NCI-H226 (cell line): ENCODE results near the gene ULK2.
"Not testable (repeated sequence)": the region's sequence is repeated elsewhere in the genome, so short reads cannot be mapped to it uniquely, and the experiment has no call there.

Experiments used
- DNase-seq: peaks from one replicate; pipeline ENCODE4 v3.0.0-alpha.2; 2015

ULK2 gene

DNA sequence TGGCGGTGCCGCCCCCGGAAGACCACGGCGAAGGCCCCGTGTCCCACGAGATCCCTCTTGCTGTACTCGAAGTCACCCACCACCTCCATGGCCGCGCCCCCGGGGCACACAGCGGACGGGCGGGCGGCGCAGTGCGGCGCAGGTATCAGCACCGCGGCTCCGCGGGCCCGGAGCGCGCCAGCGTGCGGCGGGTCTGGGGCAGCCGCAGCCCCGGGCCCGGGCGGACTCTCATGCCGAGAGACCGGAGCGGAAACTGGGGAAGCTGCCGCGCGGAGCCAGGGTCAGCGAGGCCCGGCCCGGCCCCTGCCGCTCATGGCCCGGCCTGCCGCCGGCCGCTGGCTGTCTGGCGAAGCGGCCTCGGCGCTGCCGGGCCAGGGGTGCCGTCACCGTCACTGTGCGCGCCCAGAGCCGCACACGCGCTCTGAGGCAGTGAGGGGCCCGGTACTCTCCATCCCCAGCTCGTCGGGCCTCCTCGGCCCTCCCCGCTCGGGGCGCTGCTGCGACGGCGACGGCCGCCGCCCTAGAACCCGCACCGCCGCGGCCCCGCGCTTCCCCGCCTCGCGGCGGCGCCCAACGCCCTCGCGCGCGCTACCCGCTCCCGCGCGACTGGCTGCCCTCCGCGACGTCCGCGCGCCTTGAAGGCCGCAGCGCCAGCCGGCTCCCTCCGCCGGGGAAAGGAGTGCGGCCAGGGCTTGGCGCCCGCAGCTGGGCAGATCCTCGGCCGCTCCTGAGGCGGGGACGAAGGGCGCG, at the start of gene ULK2:
ULK2 (minus strand) TSS at position 608 of the 750 bp plus-strand sequence; CDS start at position 89, 519 bp downstream.
- peak; percentile 64 for DNase-seq

DNA sequence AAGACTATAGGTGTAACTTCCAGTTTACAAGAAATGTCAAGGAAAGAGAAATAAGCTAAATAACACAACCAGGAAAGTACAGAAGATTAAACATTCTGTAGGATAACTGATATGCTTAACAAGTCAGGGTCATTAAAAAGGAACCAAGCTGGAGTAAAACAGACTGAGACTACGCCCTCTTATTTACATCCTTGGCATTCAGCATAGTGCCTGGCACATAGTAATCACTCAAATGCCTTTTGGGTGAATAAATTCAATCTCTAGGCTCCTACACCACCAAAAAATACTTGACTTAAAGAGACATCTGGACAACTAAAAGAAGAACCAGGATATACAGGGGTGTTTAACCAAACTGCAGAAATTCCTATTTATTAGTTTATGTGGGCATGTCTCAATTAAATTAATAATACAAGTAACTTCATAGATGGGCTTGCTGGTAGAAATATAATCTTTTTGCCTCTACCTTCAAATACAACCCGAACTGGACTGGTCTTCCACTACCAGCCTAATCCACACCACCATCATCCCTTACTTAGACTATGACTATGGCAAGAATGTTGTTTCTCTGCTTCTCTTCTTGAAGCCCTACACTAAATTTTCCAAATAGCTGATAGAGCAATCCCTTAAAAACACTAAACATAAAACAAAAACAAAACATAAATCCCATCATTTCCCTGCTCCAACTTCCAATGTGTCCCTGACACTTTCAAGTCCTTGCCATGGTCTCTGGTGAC, 47.7 kb upstream of the ULK2 start:
- DNase-seq: peak; percentile 68

DNA sequence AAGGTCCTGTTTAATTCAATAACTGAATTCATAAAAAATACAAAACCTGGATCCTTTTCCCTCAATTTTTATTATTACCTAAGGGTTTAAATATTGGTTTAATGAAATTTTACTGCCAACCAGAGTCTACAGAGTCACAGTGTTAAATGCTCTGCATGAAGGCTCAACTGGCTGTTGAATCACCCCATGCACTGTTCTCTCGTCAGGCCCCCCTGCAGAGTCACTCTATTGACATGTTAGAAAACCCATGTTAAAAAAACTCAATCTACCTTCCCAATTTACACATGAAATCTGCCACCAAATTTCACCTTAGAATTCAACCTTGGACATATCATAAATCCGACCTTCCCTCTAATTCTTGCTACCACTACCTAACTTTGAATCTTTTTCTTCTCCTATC, 43.3 kb upstream of the ULK2 start:
- no peak for DNase-seq

DNA sequence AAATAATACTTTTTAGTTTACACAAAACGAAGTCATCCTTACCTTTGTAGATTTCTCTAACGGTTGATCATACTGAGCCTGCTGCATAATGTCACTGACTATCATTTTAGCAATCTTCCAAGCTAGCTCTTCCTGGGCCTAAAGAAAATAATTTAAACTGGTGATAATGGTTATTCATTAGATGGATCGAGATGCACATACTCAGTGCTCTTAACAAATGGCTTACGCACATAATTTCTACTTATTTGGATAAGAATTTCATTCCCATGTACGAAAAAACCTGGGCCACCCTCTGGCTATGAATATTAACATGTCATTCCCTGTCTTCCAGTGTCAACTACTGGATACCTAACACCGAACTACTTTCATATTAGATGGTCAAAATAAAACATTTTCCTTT, 41.4 kb upstream of the ULK2 start:
- no peak for DNase-seq

DNA sequence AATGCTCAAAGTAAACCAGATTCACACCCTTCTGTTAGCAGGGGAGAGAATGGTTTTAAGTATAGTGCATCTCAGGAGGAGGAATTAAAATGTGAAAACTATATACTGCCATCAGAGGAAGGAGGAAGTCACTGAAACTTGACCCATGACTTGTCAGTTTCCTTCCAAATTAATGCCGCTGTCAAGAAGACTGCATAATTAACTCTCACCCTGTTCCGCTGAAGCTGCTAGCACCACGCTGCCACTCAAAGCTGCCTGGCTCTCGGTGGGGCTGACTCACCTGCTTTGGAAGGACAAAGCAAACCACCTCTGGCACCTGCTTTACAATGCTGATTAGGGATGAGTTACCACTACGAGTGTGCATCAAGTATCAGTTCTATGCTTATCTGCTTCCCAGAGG, 37.8 kb upstream of the ULK2 start:
- no peak for DNase-seq

DNA sequence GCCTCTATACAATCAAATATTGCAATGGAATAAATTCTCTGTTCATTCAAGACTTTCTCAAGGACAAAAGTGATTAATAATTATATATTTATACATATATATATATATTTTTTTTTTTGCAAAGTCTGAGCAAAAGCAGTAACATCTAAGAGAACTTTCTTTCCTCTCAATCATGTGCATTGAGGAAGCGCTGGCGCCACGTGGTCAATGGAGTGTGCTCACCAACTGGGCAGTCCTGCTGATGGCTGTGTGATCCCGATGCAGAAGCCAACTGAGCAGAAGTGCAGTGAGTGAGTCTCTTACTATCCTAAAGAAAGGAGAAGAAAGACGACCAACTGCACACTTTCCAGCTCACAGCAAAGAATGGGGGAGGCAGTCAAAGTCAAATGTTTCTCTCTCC, 37.2 kb upstream of the ULK2 start:
- DNase-seq: no peak

DNA sequence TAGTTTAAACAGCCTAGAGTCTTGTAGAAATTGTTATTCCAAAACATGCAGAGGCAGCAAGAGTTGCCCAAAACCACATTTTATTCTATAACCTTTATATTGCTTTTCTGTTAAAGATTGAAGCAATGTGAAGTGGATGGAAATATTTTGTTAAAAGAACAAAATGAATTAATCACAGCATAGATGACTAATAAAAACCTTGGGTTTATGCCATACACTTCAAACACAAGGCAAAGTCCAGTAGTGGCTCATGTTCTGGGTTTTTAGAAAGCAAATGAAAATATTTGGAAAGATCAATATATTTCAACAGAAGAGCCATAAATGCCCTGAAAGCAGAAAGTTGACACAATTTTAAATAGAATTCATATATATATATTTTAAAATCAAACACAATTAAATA, 36.7 kb upstream of the ULK2 start:
- no peak for DNase-seq

DNA sequence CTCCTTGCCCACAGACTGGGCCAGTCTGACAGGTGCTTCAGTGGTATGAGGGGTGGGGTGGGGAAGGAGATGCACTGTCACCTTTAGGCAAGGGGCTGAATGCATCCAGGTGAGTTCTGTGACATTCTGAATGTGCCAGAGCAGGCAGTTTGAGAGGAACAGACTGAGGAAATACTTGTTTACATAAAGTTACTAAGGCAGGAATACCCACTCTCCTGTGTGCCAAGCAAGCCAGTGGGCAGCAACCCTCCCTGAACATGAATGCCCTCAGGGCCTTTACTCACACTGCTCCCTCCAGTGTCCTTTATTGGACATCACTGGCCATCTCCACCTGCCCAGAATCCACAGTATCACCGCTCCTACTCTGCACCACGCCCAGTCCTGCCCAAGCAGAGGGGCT, 33.1 kb upstream of the ULK2 start:
- peak; percentile 45 for DNase-seq

DNA sequence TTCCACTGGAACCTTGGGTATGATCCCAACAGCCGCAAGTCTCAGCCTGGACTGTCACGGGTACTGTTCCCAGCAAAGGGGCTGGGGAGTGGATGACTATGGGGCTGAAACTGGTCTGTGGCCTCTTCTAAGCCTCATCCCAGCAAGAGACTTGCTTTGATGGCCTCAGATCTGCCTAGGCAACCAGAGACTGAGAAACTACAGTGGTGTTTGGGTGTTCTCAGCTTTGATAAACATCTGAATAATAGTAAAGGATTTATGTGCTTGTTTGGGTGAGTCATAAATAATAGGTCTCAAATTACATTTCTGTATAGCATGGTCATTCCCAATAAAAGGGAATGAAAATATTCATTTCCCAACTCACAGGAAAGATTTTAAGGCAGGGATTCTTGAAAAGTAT, 30.2 kb upstream of the ULK2 start:
- peak; percentile 32 for DNase-seq

DNA sequence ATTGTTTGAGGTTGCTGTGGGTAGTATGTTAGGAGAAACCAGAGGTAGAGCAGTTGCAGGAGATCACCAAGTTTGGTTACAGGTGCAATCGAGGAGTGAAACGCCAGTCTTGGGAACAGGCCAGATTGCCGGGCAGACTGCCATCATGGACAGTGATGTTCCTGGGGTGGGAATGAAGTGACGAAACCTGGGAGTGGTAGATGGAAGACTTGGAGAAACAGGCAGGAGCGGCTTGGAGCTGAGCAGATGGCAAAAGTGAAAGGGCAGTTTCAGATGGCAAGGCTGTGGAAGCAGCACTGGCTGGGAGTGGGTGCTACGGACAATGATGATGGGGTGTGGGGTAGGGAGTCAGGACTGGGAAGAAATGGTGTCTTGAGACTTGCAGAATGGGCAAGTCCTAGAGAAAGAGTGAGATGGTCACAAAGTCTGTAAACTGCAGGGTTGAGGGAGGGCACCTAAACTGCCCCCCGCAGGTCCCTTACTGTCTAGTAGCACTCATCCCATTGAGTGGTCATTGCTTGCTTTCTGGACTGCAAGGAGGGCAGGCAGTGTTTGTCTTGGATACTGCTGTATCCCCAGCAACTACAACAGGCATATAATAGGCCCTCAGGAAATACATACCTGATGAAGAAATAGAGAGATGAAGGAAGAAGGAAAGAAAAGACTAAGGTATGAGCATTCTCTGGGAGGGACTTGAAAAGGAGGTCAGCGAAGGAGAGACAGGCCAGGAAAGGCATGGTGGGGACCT, 29.5 kb upstream of the ULK2 start:
- peak; percentile 20 for DNase-seq

DNA sequence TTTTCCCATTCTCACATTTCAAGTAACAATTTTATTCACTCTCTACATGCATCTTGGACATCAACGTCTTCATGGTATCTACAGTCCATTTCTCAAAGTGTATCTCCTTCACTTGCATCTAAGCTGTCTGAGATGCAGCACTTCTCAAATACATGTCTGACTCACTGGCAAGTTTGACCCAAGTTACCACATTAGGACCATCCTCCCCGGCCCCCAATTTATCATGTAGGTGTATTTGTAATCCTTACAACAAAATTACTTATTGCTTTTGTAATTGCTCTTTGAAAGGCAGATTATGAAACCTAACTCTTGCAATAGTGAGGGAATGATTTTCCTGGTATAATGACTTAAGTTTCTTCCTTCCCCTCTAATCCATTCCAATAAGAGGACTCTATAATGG, 28.9 kb upstream of the ULK2 start:
- DNase-seq: no peak

DNA sequence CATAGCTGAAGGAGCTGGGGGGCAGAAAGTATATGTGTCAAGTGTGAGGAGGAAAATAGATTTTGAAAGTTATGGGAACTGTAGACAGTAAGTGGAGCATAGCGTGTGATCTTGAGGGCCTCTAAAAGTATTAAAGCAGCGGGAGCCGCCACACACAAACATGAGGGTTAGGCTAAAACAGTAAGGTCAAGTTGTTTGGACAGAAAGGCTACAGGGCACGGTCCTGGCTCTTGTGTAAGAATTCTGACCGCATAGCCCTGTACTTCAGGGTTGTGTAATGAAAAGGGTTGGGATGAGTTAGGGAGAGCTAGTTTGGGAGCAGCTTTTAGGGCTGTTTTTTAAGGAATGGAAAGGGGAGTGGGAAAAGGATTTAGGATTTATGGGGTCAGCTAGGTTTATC, 22.8 kb upstream of the ULK2 start:
- DNase-seq: not testable (repeated sequence)

DNA sequence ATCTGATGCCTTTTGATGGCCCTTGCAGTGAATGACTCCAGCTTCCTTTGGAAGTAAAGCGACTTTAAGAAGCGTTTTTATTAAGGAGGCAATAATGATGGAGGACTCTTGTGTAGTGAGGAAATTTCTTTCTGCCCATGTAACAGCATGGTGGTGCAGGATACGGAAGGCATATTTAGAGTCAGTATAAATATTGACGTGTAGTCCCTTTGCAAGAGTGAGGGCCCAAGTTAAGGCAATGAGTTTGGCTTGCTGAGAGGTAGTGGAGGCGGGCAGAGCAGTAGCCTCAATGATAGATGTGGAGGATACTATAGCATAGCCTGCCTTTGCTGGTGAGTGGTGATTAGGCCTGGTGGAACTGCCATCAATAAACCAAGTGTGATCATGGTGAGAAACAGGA, 22.3 kb upstream of the ULK2 start:
- not testable (repeated sequence) for DNase-seq

DNA sequence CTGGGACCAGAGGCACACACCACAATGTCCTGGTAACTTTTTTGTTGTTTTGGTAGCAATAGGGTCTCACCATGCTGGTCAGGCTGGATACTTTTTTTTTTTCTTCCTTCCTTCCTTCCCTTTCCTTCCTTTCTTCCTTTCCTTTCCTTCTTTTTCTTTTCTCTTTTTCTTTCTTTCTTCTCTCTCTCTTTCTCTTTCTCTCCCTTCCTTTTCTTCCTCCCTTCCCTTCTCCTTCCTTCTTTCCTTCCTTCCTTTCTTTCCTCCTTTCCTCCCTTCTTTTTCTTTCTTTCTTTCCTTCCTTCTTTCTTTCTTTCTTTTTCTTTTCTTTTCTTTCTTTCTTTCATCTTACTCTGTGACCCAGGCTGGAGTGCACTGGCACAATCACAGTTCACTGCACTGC, 18.4 kb upstream of the ULK2 start:
- no peak for DNase-seq

DNA sequence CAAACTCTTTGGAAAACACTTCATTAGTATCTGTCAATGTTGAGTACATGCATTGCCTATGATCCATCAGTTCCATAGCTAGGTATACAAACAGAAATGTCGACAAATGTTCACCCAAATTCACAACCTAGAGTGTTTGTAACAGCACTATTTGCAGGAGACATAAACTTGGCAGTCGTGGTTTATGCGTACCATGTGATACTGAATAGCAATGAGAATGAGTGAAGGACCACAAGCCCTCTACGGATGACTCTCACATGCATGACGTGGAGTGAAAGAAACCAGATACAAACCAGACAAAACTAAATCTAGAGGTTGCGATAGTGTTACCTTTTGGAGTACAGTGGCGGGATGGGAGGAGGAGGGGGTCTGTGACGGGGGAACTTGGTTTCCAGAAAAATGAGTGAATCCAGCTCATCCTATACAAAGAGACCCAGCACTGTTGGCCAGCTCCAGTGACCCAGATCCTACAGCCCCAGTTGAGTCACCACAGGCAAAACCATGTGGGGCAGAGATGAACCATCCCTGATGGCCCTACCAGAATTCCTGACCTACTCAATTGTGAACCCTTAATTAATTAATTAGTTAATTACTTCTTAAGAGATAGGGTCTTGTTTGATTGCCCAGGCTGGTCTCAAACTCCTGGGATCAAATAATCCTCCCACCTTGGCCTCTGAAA, 15.9 kb upstream of the ULK2 start:
- DNase-seq: no peak

DNA sequence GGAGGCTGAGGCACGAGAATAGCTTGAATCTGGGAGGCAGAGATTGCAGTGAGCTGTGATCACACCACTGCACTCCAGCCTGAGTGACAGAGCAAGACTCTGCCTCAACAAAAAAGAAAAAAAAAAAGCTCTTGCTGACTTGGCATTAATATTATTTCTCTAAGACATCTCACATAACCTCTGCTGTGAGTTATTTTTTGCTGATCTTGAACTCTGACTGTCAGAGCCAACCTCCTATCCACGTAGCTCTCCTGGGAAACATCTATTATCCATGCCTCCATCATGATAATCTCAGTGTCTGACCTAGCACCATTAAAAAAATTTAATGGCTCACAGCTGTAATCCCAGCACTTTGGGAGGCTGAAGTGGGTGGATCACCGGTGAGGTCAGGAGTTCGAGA, 12.7 kb upstream of the ULK2 start:
- no peak for DNase-seq

DNA sequence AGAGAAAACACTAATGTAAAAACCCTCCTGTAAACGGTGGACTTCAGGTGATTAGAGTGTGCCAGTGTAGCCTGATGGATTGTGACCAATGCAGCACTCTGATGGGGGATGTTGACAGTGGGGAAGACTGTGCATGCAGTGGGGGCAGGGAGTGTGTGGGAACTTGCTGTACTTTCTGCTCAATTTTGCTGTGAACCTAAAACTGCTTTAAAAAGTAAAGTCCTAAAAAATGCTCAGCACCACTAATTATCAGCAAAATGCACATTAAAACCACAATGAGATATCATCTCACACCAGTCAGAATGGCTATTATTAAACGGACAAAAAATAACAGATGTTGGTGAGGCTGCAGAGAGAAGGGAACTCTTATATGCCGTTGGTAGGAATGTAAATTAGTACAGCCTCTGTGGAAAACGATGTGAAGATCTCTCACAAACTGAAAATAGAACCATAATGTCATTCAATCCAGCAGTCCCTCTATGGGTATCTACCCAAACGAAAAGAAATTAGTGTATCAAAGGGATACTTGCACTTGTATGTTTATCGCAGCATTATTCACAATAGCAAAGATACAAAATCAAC, 9.7 kb upstream of the ULK2 start:
- DNase-seq: no peak

DNA sequence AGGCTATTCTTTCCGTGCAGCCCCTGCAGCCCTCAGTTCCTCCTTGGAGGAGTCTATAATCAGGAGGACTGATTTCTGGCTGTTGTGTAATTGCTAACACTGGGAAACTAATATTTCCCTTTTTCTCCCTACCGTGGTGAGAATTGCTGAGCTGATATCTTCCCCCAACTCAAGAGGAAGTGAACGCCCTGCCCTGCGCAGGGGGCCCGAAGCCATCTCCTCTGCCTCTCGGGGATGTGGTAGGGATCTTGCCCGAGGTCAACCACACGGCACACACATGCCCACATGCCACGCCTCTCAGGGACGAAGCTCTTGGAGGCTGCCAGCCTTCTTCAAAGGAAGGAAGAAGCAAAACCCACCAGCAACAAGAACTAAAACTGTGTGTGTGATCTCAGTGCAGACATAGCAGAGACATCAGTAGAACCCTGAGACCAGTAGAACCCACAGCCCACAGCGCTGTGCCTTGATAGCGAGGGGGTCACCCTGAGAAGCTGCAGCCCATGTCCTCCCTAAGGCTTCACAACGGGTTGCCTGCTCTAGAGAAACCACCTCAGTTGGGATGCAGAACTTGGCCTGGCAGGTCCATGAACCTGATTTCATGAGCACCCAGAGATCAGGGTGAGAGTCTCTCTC, 8.9 kb upstream of the ULK2 start:
- no peak for DNase-seq

DNA sequence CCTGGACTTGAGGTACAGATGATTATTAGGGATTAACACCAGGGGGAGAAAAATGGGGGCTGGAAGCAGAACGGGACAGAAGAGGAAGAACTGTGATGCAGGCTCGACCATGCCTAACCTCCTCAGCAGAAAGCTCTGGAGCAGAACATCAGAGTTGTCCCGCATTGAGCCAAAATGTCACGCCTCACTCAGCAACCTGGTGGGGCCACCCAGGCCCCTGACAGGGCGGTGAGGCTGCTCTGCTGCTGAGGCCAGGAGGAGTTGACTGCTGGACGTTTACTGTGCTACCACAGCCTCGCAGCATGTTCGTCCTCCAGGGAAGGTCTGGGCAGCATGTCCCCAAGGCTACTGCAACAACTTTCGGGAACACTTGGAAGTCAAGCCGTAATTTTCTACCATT, 6.5 kb upstream of the ULK2 start:
- DNase-seq: no peak

DNA sequence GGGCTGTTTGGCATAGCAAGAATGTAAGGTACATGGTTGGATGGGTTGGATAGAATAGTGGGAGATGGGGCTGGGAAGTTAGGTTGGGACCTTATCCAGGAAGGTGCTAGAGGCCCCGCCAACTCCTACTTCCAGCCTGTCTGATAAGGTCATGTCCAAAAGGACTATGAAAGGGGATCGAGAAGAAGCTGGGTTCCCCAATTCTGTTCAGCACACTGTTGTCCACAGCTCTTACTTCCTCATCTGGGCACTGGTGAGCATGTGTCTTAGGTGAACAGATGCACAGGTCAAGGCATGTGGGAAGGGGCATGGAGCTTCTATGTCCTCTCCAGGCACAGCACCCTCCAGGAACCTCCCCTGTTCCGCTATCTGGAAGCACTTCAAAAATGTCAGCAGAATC, 5.6 kb upstream of the ULK2 start:
- DNase-seq: no peak

DNA sequence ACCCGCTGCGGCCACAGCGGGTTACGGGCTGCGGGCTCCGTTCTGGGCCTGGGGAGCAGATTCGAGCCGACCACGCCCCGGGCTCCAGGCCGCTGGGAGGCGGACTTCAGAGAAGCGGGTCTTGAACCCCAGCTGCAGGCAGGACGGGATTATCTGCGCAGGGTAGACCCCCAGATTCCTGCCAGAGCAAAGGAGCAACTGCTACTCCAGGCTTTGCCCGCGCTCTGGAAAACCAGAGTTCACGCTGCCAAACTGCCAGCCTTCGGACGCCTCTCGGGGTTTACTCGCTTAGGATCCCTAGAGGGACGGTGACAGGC, 301 bp upstream of the ULK2 start:
- no peak for DNase-seq

DNA sequence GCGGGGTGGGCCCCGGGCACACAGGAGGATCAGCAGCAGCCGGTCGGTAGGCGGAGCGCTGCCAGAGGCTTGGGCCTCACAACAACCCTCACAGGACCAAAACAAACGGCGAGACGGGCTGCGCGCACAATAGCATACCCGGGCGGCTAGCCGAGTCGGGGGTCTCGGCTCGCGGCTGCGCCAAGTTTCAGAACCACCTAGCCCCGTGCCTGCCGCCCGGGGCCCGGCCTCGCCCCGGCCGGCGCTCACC, 732 bp downstream of the ULK2 start:
- peak; percentile 50 for DNase-seq

DNA sequence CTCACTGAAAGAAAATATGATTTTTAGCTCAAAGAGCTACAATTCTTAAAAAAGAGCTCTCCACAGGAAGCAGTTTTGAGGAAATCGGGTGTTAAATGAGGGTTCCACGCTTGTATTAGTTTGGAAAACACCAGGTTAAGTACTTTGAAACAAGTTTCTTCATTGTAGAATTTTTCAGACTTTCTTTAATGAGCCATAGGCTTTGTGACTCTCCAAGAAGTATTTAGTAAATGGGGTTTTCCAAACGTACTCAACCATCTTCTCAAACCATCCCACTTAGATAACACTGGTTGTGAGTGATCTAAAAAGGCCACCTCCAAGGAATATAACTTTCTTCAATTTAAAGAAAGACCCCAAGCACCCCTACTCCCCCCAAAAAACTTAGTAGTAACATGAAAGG, 2.7 kb downstream of the ULK2 start:
- DNase-seq: no peak
